ENCODE results near the gene KCNQ4.

- no peak for TF ChIP-seq TAF1 (IDR thresholded peaks at IDR 0.05; ENCODE audit: borderline replicate concordance, low read depth, low read length)
- TF ChIP-seq POLR2AphosphoS5 (IDR thresholded peaks at IDR 0.05; ENCODE audit: low read depth, low read length), result no peak
These were observed 63.6 kb downstream of the KCNQ4 start for GRCh38 chr1:40847023-40847745.

All from GM12892 (cell line).